T-helper 1 cell (primary cell): ENCODE measurements around the gene ALDH2.
"Not testable (repeated sequence)": the region's sequence is repeated elsewhere in the genome, so short reads cannot be mapped to it uniquely, and the experiment has no call there.

ENCODE experiments used
- DNase-seq, 5 donors: peaks; one replicate each; pipeline ENCODE4 v3.0.0-alpha.2; 2012 to 2020

Gene ALDH2

DNA sequence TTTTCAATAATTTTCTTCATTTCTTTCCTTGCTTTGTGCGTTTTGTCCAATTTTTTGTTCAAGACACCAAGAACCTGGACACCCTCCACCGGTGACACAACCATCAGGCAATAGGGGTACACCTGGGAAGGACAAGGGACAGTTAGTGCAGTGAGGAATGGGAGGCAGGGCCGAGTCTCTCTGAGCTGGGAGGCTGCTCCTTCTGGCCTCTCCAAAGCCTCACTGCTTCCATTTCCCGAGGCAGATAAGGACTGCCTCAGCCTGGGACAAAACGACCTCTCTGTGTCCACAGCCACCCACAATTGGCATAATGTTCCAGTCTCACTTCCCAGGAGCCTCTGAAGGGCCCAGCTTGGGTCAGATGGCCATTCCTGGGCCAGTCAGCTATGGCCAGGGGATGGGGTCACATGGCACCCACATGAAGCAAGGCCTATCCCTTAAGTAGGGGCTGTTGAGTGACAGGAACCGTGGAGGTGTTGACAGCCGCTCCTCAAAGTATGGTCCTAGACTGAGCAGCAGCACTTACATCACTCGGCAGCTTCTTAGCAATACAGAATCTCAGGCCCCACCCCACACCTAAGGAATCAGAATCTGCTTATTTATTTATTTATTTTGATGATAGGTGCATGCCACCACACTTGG lies 61.7 kb downstream of the ALDH2 start:
- no peak for DNase-seq

DNA sequence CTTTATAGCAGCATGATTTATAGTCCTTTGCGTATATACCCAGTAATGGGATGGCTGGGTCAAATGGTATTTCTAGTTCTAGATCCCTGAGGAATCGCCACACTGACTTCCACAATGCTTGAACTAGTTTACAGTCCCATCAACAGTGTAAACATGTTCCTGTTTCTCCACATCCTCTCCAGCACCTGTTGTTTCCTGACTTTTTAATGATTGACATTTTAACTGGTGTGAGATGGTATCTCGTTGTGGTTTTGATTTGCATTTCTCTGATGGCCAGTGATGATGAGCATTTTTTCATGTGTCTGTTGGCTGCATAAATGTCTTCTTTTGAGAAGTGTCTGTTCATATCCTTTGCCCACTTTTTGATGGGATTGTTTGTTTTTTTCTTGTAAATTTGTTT lies 62.9 kb downstream of the ALDH2 start:
- not testable (repeated sequence) for DNase-seq

DNA sequence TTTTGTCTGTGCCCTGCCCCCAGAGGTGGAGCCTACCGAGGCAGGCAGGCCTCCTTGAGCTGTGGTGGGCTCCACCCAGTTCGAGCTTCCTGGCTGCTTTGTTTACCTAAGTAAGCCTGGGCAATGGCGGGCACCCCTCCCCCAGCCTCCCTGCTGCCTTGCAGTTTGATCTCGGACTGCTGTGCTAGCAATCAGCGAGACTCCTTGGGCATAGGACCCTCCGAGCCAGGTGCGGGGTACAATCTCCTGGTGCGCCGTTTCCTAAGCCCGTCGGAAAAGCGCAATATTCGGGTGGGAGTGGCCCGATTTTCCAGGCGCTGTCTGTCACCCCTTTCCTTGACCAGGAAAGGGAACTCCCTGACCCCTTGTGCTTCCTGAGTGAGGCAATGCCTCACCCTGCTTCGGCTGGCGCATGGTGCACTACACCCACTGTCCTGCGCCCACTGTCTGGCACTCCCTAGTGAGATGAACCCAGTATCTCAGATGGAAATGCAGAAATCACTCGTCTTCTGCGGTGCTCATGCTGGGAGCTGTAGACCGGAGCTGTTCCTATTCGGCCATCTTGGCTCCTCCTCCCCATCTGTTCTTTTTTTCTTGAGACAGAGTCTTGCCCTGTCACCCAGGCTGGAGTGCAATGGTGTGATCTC lies 68.1 kb downstream of the ALDH2 start:
- not testable (repeated sequence) for DNase-seq

DNA sequence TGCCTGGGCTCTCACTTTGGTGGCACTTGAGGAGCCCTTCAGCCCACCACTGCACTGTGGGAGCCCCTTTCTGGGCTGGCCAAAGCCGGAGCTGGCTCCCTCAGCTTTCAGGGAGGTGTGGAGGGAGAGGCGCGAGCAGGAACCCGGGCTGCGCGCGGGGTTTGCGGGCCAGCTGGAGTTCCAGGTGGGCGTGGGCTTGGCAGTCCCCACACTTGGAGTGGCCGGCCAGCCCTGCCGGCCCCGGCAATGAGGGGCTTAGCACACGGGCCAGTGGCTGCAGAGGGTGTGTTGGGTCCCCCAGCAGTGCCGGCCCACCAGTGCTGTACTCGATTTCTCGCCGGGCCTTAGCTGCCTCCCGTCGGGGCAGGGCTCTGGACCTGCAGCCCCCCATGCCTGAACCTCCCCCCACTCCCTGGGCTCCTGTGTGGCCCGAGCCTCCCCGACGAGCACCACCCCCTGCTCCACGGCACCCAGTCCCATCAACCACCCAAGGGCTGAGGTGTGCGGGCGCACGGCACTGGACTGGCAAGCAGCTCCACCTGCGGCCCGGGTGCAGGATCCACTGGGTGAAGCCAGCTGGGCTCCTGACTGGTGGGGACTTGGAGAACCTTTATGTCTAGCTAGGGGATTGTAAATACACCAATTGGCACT lies 68.9 kb downstream of the ALDH2 start:
- not testable (repeated sequence) for DNase-seq

DNA sequence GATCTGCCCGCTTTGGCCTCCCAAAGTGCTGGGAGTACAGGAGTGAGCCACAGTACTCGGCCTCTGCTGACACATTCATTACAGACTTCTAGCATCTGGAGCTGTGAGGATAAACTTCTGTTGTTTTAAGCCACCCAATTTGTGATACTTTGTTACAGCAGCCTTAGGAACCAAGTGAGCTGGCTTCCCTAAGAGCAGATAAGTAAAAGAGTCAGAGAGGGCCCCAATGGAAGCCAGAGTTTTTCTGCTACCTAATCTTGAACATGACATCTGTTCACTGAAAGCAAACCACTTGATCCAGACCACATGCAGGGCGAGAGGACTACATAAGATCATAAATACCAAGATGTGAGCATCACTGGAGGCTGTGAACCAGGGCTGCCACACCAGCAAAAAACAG lies 71.6 kb downstream of the ALDH2 start:
- no peak for DNase-seq

DNA sequence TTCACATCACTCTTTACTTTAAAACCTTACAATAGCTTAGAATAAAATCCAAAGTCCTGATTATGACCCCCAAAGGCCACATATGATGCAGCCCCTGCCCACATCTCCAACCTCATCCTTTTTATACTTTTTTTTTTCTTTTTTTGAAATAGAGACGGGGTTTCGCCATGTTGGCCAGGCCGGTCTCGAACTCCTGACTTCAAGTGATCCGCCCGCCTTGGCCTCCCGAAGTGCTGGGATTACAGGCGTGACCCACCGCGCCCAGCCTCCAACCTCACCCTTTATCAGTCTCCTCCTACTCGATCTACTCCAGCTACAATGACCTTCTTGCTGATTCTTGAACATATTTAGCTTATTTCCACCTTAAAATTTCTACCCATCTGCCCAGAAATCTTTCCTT lies 74.1 kb downstream of the ALDH2 start:
- no peak for DNase-seq

DNA sequence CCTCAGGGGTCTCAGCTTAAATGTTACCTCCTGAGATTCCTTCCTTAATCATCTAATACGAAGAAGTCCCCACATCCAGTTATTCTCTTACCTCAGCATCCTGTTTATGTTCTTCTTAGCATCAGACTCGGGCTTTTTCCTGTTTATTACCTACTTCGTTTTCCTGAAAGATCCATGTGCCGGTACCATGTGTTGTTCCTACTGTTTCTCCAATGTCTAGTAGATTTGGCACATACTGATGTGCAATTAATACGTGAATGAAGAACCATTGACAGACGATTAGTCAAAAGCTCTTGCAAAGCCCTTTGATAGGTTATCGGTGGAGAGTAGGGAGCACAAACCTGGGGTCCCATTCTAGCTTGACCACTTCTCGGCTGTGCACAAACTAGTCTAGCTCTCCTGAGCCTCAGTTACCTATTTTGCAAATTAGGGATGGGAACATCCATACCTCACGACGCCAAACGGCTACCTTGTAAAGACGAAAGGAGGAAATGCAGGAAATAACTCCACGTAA lies 74.6 kb downstream of the ALDH2 start:
- no peak for DNase-seq

DNA sequence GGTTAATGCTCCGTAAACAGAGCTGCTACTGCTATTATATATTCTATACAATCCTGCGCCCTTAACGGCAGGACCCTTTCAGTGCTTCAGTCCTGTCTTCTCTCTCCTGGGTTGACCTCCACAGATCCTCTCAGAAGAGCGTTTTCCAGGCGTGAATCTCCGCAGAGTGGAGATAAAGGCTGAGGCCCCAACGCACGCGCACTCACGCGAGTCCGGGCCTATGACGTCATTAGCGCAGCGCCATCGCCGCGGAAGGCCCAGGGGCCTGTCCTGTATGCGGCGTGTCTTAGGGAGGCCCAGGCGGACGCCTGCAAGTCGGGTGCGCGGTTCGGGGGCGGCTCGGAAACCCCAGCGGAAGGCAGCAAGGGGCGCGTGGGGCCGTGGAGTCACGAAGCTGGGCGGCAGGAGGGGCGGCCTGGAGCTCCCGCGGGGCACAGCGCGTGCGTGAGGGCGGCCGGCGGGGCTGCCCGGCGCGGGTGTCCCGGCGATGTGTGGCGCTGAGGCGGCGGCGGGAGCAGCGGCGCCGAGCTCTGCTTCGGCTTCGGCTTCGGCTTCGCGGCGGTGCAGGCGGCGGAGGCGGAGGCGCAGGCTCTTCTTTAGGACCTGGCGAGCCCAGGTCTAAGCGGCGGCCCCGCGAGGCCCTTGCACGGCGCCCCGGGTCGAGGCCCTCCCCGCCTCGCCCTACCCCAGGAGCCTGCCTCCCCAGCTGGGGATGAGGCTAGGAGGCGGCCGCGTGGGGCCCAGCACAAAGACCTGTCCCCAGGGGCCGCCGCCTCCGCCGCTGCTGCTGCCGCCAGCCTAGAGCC lies 75.2 kb downstream of the ALDH2 start, which contains the start of gene MAPKAPK5:
Gene MAPKAPK5 (plus strand): TSS at position 479 of the 806 bp plus-strand sequence. CDS start 506 bp downstream, outside the sequence.
- peak; percentile 88 to 96 (median 93) for DNase-seq

DNA sequence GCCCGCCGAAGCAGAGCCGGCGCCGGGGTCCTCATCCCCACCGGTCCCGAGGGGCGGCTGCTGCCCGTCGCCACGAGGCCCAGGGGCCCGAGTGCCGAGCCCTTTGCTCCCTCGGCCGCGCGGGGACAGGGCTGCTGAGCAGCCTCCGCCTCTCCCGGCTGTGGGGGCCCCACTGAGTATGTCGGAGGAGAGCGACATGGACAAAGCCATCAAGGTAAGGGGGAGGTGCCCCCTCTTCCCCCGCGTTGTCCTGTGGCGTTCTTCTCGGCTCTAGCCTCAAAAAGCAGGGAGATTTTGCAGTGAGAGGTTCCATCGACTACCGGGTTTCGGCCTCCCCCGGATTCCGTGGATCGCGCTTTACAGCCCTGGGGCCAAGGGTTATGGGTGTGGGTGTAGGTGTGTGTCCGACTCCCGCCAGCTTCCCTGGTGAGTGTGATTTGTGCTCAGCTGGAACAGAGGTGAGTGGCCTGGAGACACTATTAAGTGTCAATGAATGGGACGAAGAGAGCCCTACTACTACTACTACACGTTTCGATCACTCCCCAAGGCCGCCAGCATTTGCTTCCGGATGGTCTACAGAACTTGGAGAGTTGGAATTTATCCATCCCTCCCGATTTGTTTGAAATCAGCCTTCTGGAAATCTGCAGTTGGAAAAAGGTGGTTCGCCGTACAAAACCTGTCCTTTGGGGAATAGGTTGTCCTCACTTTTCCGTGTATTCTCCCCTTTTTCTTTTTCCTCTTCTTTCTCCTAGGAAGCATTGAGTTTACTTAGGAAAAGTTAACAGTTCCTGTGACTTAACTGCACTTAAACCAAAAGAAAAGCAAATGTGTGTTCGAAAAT lies 76.0 kb downstream of the ALDH2 start:
- peak in 2 of 5 donors; percentile 16 to 26 for DNase-seq

DNA sequence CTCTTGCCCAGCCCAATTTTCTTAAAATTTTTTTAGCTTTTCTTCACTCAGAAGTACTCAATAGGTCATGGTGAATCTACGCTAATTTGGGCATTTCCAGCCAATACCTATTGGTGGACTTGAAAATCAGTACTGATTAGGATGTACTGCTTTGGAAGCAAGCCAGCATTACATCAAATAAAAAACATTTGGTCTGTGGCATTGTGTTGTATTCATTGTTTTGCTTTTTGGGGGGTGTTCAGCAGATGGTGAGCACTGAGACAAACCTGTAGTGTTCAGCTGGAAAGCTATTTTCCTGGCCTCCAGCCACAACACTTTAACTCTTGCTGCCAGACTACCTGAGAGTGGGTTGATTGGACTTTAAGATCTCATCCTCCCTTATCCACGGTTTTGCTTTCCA lies 79.3 kb downstream of the ALDH2 start:
- no peak for DNase-seq

DNA sequence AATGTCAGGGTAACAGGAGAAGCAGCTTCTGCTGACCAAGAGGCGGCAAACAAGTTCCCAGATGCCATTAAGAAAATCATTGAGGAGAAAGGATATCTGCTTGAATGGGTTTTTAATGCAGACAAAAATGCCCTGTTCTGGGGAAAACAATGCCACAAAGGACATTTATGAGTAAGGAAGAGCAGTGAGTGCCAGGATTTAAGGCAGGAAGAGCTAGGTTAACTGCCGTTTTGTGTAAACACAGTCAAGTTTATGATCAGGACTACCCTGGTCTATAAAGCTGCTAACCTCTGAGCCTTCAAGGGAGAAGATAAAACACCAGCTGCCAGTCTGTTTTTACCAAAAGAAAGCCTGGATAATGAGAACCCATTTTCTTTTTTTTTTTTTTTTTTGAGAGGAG lies 83.8 kb downstream of the ALDH2 start:
- DNase-seq: no peak

DNA sequence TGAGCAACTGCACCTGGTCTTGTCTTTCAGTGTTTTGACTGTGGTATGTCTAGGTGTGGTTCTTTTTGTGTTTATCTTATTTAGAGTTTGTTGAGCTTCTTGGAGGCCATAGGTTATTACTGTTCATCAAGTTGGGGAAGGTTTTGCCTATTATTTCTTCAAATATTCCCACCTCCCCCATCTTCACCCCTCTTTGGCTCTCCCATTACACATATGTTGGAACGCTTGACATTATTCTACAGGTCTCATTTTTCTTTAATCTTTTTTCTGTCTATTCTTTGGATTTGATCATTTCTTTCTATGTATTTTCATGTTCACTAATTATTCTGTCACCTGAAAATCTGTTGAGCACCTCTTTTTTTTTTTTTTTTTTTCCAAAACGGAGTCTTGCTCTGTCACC lies 91.5 kb downstream of the ALDH2 start:
- no peak for DNase-seq

DNA sequence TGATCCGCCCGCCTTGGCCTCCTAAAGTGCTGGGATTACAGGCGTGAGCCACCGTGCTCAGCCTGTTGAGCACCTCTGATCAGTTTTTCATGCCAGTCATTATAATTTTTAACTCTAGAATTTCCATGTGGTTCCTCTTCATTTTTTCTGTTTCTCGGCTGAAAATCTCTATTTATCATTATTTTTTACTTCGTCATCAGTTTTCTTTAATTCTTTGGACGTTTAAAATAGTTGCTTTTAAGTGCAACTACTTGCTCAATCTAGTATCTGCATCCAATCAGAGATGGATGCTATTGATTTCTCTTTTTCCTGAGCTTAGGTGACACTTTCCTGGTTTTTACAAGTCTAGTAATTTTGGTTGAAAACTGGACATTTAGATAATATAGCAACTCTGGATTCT lies 92.0 kb downstream of the ALDH2 start:
- DNase-seq: no peak

DNA sequence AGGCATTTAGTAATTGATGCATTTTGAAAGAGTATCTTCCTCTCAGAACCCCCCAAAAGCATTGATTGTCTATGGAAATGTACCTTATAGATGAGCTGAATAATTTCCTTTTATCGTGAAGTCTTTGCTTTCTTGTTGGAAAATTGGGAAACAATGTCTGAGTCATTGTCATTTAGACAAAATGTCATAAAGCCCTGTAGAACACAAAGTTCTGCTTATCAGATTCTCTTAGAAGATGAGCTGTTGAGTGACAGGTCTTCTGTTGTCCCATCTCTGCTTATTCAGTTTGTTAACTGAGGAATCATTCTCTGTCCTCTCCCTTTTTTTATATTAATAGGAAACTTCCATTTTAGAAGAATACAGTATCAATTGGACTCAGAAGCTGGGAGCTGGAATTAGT lies 98.2 kb downstream of the ALDH2 start:
- DNase-seq: no peak
